NOMO-1 treated with DMSO at 0.1 percent for 48 hours (cell line): ENCODE results near the gene PSMB9.

Source experiments
- DNase-seq: peaks from one replicate; lab custom pipeline; 2025; ENCODE audit not compliant: unreplicated experiment; lab: John Stamatoyannopoulos, UW

PSMB9 gene

DNA sequence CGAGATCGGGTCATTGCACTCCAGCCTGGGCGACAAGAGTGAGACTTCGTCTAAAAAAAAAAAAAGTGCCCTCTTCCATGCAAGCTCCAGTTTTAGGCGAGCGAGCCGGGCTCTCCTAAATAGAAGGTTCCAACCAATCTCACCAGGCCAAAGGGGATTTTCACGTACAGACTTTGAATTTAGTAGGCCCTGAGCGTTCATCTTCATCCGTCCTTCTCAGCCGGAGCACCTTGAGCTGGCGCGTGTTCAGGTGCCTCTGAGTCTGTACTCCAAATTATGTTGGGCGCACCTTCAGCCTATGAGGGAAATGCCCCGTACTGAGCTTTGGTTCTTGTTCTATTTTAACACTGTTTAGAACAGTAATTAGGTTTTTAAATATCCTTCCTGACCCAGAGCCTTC lies 14.6 kb upstream of the PSMB9 start:
- no peak for DNase-seq

DNA sequence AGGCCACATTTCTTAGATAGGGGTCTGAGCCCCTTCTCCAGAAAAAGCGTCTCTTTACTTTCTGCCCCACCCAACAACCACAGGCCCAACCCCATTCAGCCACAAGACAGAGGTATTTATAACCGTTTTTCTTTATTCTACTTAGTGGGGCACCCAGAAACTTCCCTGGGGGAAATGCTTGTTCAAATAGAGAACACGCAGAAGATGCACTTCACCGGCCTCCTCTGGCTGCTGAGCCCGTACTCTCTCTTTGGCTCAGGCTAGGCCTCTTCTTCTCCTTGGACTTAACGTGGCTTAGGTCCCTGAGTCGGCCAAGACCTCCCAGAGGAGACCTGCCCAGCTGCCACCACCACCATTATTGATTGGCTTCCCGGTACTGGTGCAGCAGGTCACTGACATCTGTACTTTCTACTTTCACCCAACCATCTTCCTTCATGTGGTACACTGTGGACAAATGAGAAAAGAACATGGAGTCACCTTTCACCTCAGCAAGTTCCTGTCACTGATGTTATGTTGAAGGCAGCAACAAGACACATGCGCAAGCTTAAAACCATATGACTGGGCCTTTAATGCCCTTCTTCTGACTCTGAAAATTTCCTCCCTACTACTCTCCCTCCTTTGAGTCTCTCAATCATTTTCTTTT lies 13.3 kb upstream of the PSMB9 start:
- no peak for DNase-seq

DNA sequence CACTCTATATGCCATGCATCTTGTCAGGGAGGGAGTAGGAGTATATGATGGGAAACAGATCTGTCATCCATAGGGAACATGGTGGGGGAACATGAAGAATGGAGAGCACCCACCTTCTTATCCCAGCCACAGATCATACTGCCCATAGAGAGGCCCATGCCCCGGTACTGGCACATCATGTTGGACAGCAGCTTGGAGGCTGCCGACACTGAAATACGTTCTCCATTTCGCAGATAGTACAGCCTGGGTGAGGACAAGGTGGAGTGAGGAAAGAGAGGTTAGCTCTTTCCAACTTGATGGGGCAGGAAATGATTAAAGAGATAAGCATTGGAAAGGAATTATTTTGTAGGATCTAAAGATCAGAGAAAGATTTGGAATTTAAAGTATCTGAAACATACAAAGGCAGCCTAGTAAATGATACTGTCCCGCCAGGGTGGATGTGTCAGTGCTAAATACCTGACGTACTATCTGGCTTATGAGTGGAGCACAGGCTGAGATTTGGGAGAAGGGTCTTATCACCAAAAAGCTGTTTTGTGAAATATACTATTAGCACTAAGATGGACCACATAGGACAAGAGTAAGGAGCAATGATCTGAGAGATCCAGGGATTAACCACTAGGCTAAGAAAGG lies 11.9 kb upstream of the PSMB9 start:
- DNase-seq: no peak

GRCh38 chr6:32842690-32843089 lies 11.3 kb upstream of the PSMB9 start:
- no peak for DNase-seq

DNA sequence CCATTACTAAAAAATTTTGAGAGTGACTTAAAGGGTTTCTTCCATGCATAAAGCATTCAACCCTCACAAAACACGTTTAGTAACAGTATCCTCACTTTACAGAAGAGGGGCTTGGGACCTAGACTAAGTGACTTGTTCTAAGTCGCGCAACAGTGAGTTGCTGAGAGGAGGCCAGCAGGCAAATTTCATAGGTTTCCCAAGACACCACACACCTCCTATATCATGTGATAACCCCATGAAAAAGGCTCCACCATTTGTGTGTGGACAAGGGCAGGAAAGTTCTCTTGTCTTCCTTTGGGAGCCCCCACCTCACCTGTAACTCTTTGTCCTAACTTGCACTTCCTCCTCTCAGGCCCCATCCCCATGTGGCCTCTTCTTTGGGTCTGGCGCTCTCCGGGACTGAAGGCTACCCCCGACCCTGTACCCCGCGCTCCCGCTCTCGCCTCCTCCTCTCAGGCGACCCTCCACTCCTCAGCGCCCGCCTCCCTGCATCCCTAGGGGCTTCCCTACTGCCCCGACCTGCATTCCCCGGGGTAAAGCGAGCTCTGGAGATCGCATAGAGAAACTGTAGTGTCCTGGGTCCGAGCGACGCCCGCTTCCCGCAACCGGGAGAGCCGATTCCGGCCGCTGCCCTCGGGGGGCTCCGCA lies 10.5 kb upstream of the PSMB9 start:
- DNase-seq: peak; percentile 25

DNA sequence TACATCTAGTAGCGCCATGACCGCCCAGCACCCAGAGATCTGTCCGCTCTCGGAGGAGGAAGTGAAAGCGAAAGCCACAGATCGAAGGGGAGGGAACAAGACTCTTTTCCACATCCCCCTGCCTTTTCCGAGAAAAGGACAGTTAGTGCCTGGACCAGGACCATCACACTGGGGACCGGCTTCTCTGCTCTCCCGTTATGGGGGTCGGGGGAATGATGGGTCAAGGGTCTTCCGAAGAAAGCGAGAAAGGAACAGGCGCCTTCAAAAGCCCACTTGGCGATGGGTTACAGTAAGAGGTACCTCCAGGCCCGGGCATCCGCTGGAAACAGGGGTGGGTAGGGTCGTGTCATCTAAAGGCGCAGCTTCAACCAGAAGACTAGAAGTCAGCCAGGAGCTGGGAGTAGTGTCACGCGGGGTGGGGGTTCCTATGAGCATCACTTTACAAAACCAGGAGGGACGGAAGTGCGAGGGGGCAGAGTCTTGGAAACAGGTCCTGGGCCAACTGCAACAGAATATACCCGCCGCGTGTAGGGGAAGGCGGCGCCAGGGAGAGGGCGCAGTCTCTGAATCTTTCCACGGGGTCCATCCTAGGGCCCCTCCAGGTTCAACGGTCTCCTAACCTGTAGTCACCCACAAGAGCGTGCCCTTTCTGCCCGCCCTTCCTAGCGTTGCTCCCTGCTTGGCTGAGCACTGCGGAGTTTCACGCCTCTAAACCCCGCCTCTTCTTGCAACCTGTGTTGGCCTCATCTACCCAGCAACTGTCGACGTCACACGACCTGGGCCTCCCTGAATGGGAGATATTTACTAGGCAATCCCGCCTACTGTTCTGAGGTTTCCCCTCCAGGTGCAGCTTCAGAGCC lies 9.8 kb upstream of the PSMB9 start, which contains the start of gene PSMB8:
PSMB8 (minus strand) TSS at position 69 of the 860 bp plus-strand sequence; CDS start at position 18, 51 bp downstream.
- DNase-seq: peak; percentile 97

- no peak for DNase-seq
Measured at GRCh38 chr6:32844839-32845383, 9.1 kb upstream of the PSMB9 start.

DNA sequence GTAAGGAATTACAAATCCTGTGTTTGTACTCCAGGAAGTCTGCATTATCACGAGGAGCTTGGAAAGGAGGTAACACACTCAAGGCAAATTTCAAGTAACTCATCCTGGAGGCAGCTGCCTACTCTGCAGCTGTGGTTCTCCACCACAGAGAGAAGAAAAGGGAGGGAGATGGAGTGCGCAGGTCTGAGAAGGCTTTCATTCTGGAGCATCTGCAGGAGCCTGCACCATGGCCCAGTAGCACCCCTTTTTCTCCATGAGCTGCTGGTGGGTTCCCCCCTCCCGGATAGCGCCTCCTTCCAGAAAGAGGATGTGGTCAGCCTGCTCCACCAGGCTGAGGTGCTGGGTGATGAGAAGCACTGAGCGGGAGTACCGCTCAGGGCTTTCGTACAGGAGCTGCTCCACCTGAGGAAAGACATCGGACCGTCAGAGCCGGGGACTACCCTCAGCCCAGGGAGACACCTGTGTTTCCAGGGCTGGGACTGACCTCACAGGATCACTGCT lies 8.6 kb upstream of the PSMB9 start:
- DNase-seq: peak; percentile 42

GRCh38 chr6:32847004-32847403 lies 7.0 kb upstream of the PSMB9 start:
- DNase-seq: no peak

DNA sequence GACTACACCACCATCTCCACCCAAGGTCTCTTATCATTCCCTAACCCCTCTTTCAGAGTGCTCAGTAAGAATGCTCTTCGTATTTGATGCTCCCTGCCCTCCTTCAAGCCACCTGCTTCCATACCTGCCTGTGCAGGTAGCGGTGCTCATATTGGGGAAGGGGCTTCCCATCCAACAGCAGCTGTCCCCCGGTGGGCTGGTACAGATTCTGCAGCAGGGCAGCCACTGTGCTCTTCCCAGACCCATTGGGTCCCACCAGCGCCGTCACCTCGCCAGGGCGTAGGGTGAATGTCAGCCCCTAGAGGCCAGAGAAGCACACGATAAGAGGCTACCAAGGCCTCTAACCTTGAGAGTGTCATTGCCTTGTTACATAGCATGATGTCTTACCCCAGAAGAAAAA lies 6.2 kb upstream of the PSMB9 start:
- DNase-seq: no peak

DNA sequence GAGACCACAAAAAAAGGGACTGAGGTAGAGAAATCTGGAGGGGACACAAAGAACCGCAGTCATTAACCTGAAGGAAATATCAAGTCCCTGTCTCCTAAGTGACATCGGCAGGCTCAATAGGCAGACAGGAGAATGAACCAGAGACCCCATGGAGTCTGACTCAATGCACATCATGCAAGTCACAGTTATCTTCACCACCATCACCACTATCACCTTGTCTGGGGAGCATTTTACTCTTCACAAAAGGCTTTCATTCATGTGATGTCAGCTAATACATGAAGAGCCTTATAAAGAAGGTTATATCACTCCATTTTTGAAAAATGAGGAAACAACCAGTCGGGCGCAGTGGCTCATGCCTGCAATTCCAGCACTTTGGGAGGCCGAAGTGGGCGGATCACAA lies 4.9 kb upstream of the PSMB9 start:
- no peak for DNase-seq

GRCh38 chr6:32851025-32851424 lies 3.0 kb upstream of the PSMB9 start:
- DNase-seq: no peak

DNA sequence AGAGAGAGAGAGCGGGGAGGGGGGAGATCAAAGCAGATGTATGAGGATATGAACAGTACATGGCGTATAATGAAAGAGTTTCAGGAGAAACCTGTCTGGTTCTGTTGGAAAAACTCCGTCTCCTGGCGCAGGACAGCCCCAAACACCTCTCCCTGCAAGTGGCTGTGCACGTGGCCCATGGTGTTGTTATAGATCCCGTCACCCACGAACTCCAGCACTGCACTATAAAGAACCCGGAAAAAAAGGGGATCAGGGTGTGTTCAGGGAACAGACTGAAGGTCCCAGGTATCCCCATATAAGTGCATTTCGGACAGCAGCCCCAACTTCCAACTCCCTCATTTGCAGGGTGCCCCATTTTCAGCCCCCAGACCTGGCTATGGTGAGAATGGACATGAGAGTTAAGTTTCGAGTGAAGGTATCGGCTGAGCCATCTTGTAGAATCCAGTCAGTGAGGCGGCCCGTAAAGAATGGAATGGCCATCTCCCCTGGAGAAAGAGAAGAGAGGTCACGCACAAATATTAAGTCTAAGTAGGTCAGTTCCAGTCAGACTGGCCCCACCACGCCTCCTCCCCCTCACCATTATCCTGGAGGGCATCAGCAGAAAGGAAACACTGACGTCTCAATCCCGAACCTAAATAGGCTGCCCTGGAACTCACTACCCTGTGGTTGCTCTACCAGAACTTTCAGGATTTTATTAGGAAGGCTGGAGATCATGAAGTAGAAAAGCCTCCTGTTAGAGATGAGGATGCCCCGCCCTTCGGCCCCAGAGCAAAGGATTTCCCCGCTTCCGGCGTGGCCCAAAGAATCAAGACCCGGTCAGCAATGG lies 1.8 kb upstream of the PSMB9 start:
- no peak for DNase-seq

DNA sequence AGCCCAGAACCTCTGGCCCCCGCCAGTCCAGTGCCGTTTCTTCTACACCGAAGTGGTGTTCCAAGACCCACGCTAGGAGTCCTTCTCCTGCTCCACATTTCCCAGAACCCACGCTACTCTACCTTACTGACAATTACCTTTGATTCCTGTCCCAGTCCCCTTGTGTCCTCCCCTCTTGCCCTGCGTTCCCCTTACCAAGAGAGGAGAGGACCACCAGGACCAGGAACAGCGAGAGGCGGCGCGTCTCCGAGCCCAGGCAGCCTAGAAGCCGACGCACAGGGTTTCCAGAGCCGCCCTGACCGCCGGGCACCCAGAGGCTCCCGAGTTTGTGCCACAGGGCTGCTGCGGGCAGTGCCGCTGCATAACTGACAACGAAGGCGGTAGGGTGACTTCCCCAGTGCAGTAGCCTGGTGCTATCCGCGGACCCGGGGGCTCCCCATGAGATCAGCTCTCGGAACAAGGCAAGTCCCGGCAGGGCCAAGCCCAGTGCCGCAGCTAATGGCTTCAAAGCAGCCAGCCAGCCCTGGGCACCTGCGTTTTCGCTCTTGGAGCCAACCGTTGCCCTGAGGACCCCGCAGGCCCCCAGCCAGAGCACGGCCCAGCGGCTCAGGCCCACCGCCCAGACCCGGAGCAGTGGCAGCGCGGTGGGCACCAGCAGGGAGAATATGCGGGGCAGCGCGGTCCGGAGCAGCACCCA lies 1.0 kb upstream of the PSMB9 start:
- peak; percentile 40 for DNase-seq

DNA sequence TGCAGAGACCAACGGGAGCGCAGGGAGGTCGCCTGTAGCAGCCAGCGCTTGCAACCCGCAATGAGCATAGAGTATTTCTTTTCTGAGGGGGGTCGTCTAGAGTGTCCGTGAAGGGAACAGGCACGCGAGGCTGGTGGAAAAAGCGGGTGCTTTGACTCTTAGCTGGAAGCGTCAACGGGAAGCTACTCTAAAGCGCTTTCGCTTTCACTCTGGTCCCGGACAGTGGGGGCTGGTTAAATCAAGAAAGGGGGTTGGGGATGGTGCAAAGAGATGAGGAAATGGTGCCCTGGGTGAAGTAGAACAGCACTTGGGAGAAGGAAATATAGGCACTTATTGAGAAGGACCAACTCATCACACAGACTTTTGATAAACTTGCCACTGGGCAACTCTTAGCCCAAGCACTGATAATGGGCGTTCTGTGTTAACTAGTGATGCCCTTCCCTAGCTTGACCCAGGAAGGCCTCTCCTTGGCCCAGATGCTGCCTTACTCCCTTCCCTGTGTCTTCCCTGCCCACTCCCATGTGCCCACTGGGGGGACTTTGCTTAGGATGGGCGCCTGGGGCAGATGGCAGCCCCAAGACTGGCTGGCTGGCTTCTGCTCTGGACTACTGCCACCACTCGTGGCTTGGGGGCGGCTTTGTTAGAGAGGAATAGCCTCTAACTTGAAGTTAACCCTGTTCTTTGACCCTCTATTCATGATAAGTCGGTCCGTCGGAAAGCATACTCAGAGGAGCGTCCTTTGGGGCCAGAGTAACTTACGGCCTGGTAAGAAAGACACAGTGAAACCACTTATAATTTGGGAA lies 585 bp downstream of the PSMB9 start:
- DNase-seq: peak; percentile 43

GRCh38 chr6:32855467-32856174 lies 1.6 kb downstream of the PSMB9 start:
- DNase-seq: no peak

DNA sequence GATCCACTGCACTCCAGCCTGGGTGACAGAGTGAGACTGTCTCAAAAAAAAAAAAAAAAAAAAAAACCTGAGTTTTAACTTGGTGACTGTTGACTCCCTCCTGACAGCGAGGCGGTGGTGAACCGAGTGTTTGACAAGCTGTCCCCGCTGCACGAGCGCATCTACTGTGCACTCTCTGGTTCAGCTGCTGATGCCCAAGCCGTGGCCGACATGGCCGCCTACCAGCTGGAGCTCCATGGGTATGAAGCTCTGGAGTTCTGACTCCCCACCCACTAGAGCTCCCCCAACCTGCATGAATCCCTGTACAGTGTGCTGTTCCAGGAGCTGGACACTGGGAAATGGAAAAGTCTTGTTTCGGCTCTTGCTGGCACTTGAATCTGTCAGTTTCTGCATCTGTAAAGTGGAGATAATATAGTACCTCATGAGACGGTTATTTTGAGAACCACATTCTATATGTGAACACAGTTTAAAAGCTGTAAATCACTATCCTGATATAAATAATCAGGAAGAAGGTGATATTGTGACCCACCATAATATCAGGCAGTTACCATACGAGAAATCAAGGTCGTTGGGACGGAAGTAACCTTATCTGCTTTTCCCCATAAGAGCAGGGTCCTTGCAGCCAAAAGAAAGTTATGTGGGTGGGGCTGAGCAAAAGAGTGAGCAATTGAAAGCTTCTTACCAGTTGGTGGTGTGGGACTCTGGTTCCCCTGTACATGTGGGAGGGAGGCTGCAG lies 3.3 kb downstream of the PSMB9 start:
- no peak for DNase-seq
